Measurements from ENCODE around the gene C2CD4B.

Gene C2CD4B

GRCh38 chr15:62128916-62129315 is 36.2 kb downstream of the C2CD4B start:
- H3F3A ChIP-seq (ENCODE audit: insufficient read depth): no peaks in the 10 kb centered on the region
- TF ChIP-seq CTCF (IDR thresholded peaks at IDR 0.05; ENCODE audit: insufficient read depth, low read length, poor library complexity, severe bottlenecking) (no peak), EZH2phosphoT487 (conservative IDR thresholded peaks at IDR 0.05; ENCODE audit: low read length) (no peak)
- H3K27me3 ChIP-seq (ENCODE audit: low read length): no peaks in the 10 kb centered on the region
- no peak overlapping the region for H3K4me3 ChIP-seq (ENCODE audit: insufficient read depth, low read length, poor library complexity, severe bottlenecking)
- no peaks in the 10 kb centered on the region for H3K9me3 ChIP-seq (ENCODE audit: insufficient read depth, low read length)
- no peaks in the 10 kb centered on the region for H3K9me2 ChIP-seq (replicated peaks; ENCODE audit: insufficient read depth, low read length)
- H3K4me2 ChIP-seq (ENCODE audit: low read depth, low read length, poor library complexity, severe bottlenecking): no peak overlapping the region
- H2AFZ ChIP-seq (ENCODE audit: low read depth, low read length, severe bottlenecking): no peak overlapping the region
- no peak overlapping the region for H3K9ac ChIP-seq (ENCODE audit: low read length)
- H3K79me2 ChIP-seq (ENCODE audit: insufficient read depth, low read length): no peaks in the 10 kb centered on the region
- H3K27ac ChIP-seq (ENCODE audit: low read depth, low read length): no peak overlapping the region
- H4K20me1 ChIP-seq (ENCODE audit: low read depth, low read length): no peaks in the 10 kb centered on the region
- H3K36me3 ChIP-seq (ENCODE audit: low read length): no peaks in the 10 kb centered on the region

GRCh38 chr15:62126364-62126763 is 38.7 kb downstream of the C2CD4B start:
- Histone ChIP-seq H3K9me3 (ENCODE audit: insufficient read depth, low read length) (no peaks in the 10 kb centered on the region), H3K27me3 (ENCODE audit: low read length) (no peaks in the 10 kb centered on the region), H3K36me3 (ENCODE audit: low read length) (no peaks in the 10 kb centered on the region), H3K4me2 (ENCODE audit: low read depth, low read length, poor library complexity, severe bottlenecking) (no peak overlapping the region), H4K20me1 (ENCODE audit: low read depth, low read length) (no peaks in the 10 kb centered on the region), H3K79me2 (ENCODE audit: insufficient read depth, low read length) (no peaks in the 10 kb centered on the region), H3F3A (ENCODE audit: insufficient read depth) (no peaks in the 10 kb centered on the region), H3K4me3 (ENCODE audit: insufficient read depth, low read length, poor library complexity, severe bottlenecking) (no peak overlapping the region), H3K9me2 (replicated peaks; ENCODE audit: insufficient read depth, low read length) (no peaks in the 10 kb centered on the region), H3K9ac (ENCODE audit: low read length) (no peak overlapping the region), H3K27ac (ENCODE audit: low read depth, low read length) (no peak overlapping the region), H2AFZ (ENCODE audit: low read depth, low read length, severe bottlenecking) (no peak overlapping the region)
- no peak for TF ChIP-seq EZH2phosphoT487 (conservative IDR thresholded peaks at IDR 0.05; ENCODE audit: low read length)
- TF ChIP-seq CTCF (IDR thresholded peaks at IDR 0.05; ENCODE audit: insufficient read depth, low read length, poor library complexity, severe bottlenecking): no peak

DNA sequence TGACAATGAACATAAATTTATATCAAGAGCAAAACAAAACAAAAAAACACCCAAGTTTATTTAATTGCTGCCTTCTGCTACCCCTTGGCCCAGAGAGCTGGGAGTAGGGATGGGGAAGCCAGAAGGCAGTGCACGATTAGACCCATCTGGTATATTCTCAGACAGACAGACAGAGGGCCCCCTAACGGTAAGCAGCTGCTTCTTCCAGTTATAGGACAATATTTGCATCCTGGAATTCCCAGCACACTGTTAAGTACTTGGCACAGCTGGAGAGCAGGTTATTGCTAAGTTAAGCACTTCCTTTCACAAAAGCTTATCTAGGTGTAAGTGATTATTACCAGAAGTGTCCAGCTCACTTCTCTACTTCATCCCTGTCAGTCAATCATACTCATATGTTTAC is 39.3 kb downstream of the C2CD4B start:
- no peaks in the 10 kb centered on the region for H4K20me1 ChIP-seq (ENCODE audit: low read depth, low read length)
- H3K27ac ChIP-seq (ENCODE audit: low read depth, low read length): no peak overlapping the region
- H3K79me2 ChIP-seq (ENCODE audit: insufficient read depth, low read length): no peaks in the 10 kb centered on the region
- no peak overlapping the region for H3K4me2 ChIP-seq (ENCODE audit: low read depth, low read length, poor library complexity, severe bottlenecking)
- H3K36me3 ChIP-seq (ENCODE audit: low read length): no peaks in the 10 kb centered on the region
- H3F3A ChIP-seq (ENCODE audit: insufficient read depth): no peaks in the 10 kb centered on the region
- no peak overlapping the region for H3K4me3 ChIP-seq (ENCODE audit: insufficient read depth, low read length, poor library complexity, severe bottlenecking)
- H3K9ac ChIP-seq (ENCODE audit: low read length): no peak overlapping the region
- no peak overlapping the region for H2AFZ ChIP-seq (ENCODE audit: low read depth, low read length, severe bottlenecking)
- no peaks in the 10 kb centered on the region for H3K9me2 ChIP-seq (replicated peaks; ENCODE audit: insufficient read depth, low read length)
- no peaks in the 10 kb centered on the region for H3K27me3 ChIP-seq (ENCODE audit: low read length)
- TF ChIP-seq EZH2phosphoT487 (conservative IDR thresholded peaks at IDR 0.05; ENCODE audit: low read length) (no peak), CTCF (IDR thresholded peaks at IDR 0.05; ENCODE audit: insufficient read depth, low read length, poor library complexity, severe bottlenecking) (no peak)
- H3K9me3 ChIP-seq (ENCODE audit: insufficient read depth, low read length): no peaks in the 10 kb centered on the region

DNA sequence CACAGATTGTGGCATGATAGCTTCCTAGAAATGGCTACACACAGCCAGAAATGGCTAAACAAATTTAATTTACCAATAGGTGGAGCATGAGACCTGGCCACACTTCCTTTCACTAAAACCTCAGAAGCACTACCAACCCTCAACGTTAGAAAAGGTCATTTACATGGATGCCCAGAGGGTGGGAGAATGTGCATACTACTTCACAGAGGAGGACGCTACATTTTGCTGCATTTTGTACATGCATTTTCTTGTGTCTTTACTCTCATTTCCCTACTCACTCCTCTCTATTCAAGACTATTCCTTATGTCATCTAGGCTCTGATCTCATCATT is 40.1 kb downstream of the C2CD4B start:
- Histone ChIP-seq H3K9ac (ENCODE audit: low read length) (no peak overlapping the region), H3K27me3 (ENCODE audit: low read length) (no peaks in the 10 kb centered on the region), H2AFZ (ENCODE audit: low read depth, low read length, severe bottlenecking) (no peak overlapping the region), H3K4me2 (ENCODE audit: low read depth, low read length, poor library complexity, severe bottlenecking) (no peak overlapping the region), H3K4me3 (ENCODE audit: insufficient read depth, low read length, poor library complexity, severe bottlenecking) (no peak overlapping the region), H3K9me3 (ENCODE audit: insufficient read depth, low read length) (no peaks in the 10 kb centered on the region), H3K9me2 (replicated peaks; ENCODE audit: insufficient read depth, low read length) (no peaks in the 10 kb centered on the region), H3K79me2 (ENCODE audit: insufficient read depth, low read length) (no peaks in the 10 kb centered on the region), H4K20me1 (ENCODE audit: low read depth, low read length) (no peaks in the 10 kb centered on the region), H3K27ac (ENCODE audit: low read depth, low read length) (no peak overlapping the region), H3K36me3 (ENCODE audit: low read length) (no peaks in the 10 kb centered on the region), H3F3A (ENCODE audit: insufficient read depth) (no peaks in the 10 kb centered on the region)
- TF ChIP-seq CTCF (IDR thresholded peaks at IDR 0.05; ENCODE audit: insufficient read depth, low read length, poor library complexity, severe bottlenecking) (no peak), EZH2phosphoT487 (conservative IDR thresholded peaks at IDR 0.05; ENCODE audit: low read length) (no peak)
